ENCODE results near the gene NECAP2.
"Not testable (repeated sequence)": the region's sequence is repeated elsewhere in the genome, so short reads cannot be mapped to it uniquely, and the experiment has no call there.

DNA sequence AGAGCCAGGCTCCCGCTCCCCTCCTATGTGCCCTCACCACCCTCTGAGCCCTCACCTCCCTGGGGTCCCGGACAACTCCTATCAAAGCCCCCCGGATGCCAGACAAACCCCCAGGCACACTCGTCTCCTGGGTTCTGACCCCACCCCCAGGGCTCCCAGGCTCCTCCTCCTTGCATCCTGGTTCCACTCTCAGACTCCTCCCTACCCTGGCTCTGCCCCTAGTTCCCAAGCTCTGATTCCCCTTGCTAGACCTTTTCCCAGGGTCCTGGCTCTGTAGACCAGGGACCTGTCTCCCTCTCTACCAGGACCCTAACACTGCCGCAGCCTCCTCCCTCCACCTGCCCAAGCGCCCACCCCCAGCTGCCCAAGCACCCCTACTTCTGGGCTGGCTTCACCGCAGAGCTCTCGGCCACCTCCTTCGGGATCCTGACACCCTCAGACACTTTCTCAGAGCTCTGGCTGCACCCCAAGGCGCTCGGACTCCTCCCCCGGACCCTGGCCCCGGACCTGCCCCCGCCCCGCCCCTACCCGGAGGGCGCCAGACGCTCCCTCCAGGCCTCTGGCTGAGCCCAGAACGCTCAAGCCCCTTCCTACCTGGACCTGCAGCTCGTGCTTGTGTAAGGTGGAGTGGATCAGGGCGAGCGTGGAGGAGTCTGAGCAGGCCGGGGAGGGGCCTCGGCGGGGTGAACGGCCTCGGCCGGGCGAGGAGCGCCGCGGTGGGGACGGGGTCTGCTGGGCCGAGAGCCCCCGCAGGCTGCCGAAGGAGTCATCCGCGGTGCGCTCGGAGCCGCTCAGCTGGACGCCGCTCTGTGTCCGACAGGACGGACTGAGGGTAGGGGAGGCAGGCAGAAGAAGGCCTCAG lies 43.3 kb downstream of the NECAP2 start:
- TF ChIP-seq, protein P1, sequence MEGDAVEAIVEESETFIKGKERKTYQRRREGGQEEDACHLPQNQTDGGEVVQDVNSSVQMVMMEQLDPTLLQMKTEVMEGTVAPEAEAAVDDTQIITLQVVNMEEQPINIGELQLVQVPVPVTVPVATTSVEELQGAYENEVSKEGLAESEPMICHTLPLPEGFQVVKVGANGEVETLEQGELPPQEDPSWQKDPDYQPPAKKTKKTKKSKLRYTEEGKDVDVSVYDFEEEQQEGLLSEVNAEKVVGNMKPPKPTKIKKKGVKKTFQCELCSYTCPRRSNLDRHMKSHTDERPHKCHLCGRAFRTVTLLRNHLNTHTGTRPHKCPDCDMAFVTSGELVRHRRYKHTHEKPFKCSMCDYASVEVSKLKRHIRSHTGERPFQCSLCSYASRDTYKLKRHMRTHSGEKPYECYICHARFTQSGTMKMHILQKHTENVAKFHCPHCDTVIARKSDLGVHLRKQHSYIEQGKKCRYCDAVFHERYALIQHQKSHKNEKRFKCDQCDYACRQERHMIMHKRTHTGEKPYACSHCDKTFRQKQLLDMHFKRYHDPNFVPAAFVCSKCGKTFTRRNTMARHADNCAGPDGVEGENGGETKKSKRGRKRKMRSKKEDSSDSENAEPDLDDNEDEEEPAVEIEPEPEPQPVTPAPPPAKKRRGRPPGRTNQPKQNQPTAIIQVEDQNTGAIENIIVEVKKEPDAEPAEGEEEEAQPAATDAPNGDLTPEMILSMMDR (IDR thresholded peaks at IDR 0.05) = not testable (repeated sequence)
- TF ChIP-seq POLR2A (IDR thresholded peaks at IDR 0.05) = not testable (repeated sequence)
